WTC11 (cell line): ENCODE measurements around the gene COL12A1. TPM values are rescaled to one million over a fixed set of nuclear protein-coding genes. Genes with fewer than 3 reads are reported as not detected.

Experiments used
- ATAC-seq: fragments of 200-7000 bp; cut with Tn5 transposase; 2 replicates; pipeline ENCODE4 v1.10.0; 2021; ENCODE audit warnings: mild to moderate bottlenecking, moderate library complexity
- CTCF ChIA-PET: fragments of 300-600 bp; sonication (Branson Sonifier 250); formaldehyde crosslinking; loops from one replicate; lab custom pipeline; 2021; ENCODE audit warnings: antibody characterized with exemption; lab: Charles Lee
- POLR2A ChIA-PET: fragments of 350-600 bp; sonication (Branson Sonifier 250); formaldehyde crosslinking; loops from one replicate; lab custom pipeline; 2021; ENCODE audit warnings: antibody characterized with exemption; lab: Charles Lee
- DNase-seq: peaks from one replicate; pipeline ENCODE4 v3.0.0; 2021; ENCODE audit warnings: low spot score
- H3K27ac Mint-ChIP-seq: 2 replicates; pipeline ENCODE4 v1.8.0; 2021; ENCODE audit warnings: mixed read lengths
- H3K27me3 Mint-ChIP-seq: 2 replicates; pipeline ENCODE4 v1.8.0; 2021; ENCODE audit warnings: low read depth, mild to moderate bottlenecking, moderate library complexity, mixed read lengths
- H3K36me3 Mint-ChIP-seq: 2 replicates; pipeline ENCODE4 v1.8.0; 2021; ENCODE audit warnings: mixed read lengths
- H3K4me1 Mint-ChIP-seq: 2 replicates; pipeline ENCODE4 v1.8.0; 2022; ENCODE audit warnings: mixed read lengths
- H3K4me3 Mint-ChIP-seq: 2 replicates; pipeline ENCODE4 v1.8.0; 2021; ENCODE audit warnings: mild to moderate bottlenecking, moderate library complexity, mixed read lengths
- H3K9me3 Mint-ChIP-seq: 2 replicates; pipeline ENCODE4 v1.8.0; 2021; ENCODE audit warnings: mixed read lengths
- ATF2 ChIP-seq: sonication (generic); formaldehyde crosslinking; IDR thresholded peaks from 2 replicates; pipeline ENCODE4 v1.8.1; 2022; ENCODE audit warnings: low read depth, missing genetic modification reagents, borderline replicate concordance
- MAX ChIP-seq: sonication (generic); formaldehyde crosslinking; IDR thresholded peaks from 2 replicates; pipeline ENCODE4 v1.8.0; 2022; ENCODE audit warnings: mild to moderate bottlenecking, missing genetic modification reagents
- NFE2L1 ChIP-seq: sonication (generic); formaldehyde crosslinking; IDR thresholded peaks from 2 replicates; pipeline ENCODE4 v1.8.1; 2023; ENCODE audit warnings: missing genetic modification reagents
- OVOL2 ChIP-seq: fragments of 250-450 bp; sonication (Bioruptor Pico); IDR thresholded peaks from 2 replicates; pipeline ENCODE4 v1.9.0; 2021; ENCODE audit warnings: mild to moderate bottlenecking, borderline replicate concordance
- TCF7 ChIP-seq: sonication (generic); formaldehyde crosslinking; IDR thresholded peaks from 2 replicates; pipeline ENCODE4 v1.8.0; 2022; ENCODE audit warnings: mild to moderate bottlenecking, low read depth, missing genetic modification reagents, moderate library complexity
- ZNF219 ChIP-seq: sonication (generic); formaldehyde crosslinking; IDR thresholded peaks from 2 replicates; pipeline ENCODE4 v1.8.0; 2023; ENCODE audit warnings: missing genetic modification reagents, mild to moderate bottlenecking, borderline replicate concordance
- ZNF263 ChIP-seq: sonication (generic); formaldehyde crosslinking; IDR thresholded peaks from 2 replicates; pipeline ENCODE4 v1.8.1; 2022; ENCODE audit warnings: low read depth, mild to moderate bottlenecking, moderate library complexity, missing genetic modification reagents
- ZNF281 ChIP-seq: sonication (generic); formaldehyde crosslinking; IDR thresholded peaks from 2 replicates; pipeline ENCODE4 v1.8.0; 2023; ENCODE audit warnings: mild to moderate bottlenecking, missing genetic modification reagents
- ZNF512 ChIP-seq: sonication (generic); formaldehyde crosslinking; IDR thresholded peaks from 2 replicates; pipeline ENCODE4 v1.8.1; 2022; ENCODE audit warnings: missing genetic modification reagents, borderline replicate concordance
- ZNF532 ChIP-seq: fragments of 250-450 bp; sonication (Bioruptor Pico); IDR thresholded peaks from 2 replicates; pipeline ENCODE4 v1.9.0; 2021; ENCODE audit warnings: mild to moderate bottlenecking, borderline replicate concordance
- total RNA-seq: library from RNA; stranded (reverse); gene quantifications from 3 replicates; pipeline ENCODE4 v1.2.3, GENCODE V29; 2021

COL12A1 gene
- total RNA-seq, 1 experiment from 2014 or later, result 1.1 TPM

- CTCF ChIA-PET, result interaction anchor here (1.6 kb wide), 1 partner anchor 64 kb away, joined by 4 read pairs; no protein-coding TSS in a partner anchor
These were observed 61.5 kb downstream of the COL12A1 start for GRCh38 chr6:75144386-75144785.

More at GRCh38 chr6:75144386-75144785, 61.5 kb downstream of the COL12A1 start:
- H3K27me3 Mint-ChIP-seq, result no peaks in the 10 kb centered on the region
- no peak overlapping the region for H3K27ac Mint-ChIP-seq
- no peaks in the 10 kb centered on the region; the same call in 1 of the 2 replicates for H3K4me1 Mint-ChIP-seq
- TF ChIP-seq MAX (CRISPR knock-in tag), result no peak
- no peak for TF ChIP-seq ATF2 (CRISPR knock-in tag)
- no peak for TF ChIP-seq OVOL2
- TF ChIP-seq ZNF532 (CRISPR knock-in tag), result no peak
- TF ChIP-seq ZNF512 (CRISPR knock-in tag), result no peak
- no peak for TF ChIP-seq NFE2L1
- TF ChIP-seq ZNF281, result no peak
- no peak for TF ChIP-seq TCF7 (CRISPR knock-in tag)
- TF ChIP-seq ZNF263 (CRISPR knock-in tag), result no peak
- no peak for TF ChIP-seq ZNF219 (CRISPR knock-in tag)
- H3K36me3 Mint-ChIP-seq, result no peaks in the 10 kb centered on the region
- ATAC-seq, result no peak
- H3K4me3 Mint-ChIP-seq, result no peak overlapping the region
- no peaks in the 10 kb centered on the region for H3K9me3 Mint-ChIP-seq
- POLR2A ChIA-PET, result no interaction called here
- DNase-seq, result no peak
